ENCODE measurements around the gene DNAI1. TPM values are rescaled to one million over a fixed set of nuclear protein-coding genes. Genes with fewer than 3 reads are reported as not detected.

DNAI1 gene
- total RNA-seq, 6 experiments from 2014 or later: not detected

GRCh38 chr9:34568774-34569173, 110.2 kb downstream of the DNAI1 start:
- Histone ChIP-seq H3K4me1 (peaks cover 0 to 3% (median 1%) of the 10 kb centered on the region in 4 donors), H3K9me3 (no peaks in the 10 kb centered on the region), H3K4me3 (no peak overlapping the region), H3K36me3 (no peaks in the 10 kb centered on the region), H3K27me3 (no peaks in the 10 kb centered on the region), H3K27ac (no peak overlapping the region)
- TF ChIP-seq CTCF (IDR thresholded peaks at IDR 0.05) (no peak), POLR2A (IDR thresholded peaks at IDR 0.05) (no peak)
- no peak for ATAC-seq
- WGBS (ENCODE audit: insufficient coverage, low coverage, low lambda C conversion rate, missing lambda C conversion rate): 80% methylated on average over 1 of the region's 12 CpGs
- DNase-seq: no peak
- intact Hi-C loops (cut with DNase I): no loop called here

- Histone ChIP-seq H3K4me1 (peaks cover 0 to 3% (median 1%) of the 10 kb centered on the region in 4 donors), H3K27me3 (no peaks in the 10 kb centered on the region), H3K4me3 (no peak overlapping the region), H3K36me3 (no peaks in the 10 kb centered on the region), H3K9me3 (no peaks in the 10 kb centered on the region), H3K27ac (no peak overlapping the region)
- no peak for ATAC-seq
- TF ChIP-seq CTCF (IDR thresholded peaks at IDR 0.05) (no peak), POLR2A (IDR thresholded peaks at IDR 0.05) (no peak)
- no peak for DNase-seq
- WGBS (ENCODE audit: insufficient coverage, low coverage, low lambda C conversion rate, missing lambda C conversion rate): 77% methylated on average over 11 of the region's 11 CpGs
- intact Hi-C loops (cut with DNase I): no loop called here
These were observed 111.8 kb downstream of the DNAI1 start for GRCh38 chr9:34570376-34570775.

Small RNA genes lying within 50 kb of the gene (small RNA-seq; reads per million reads assigned to genes)
- gene RN7SKP24: 0 reads per million in 2 experiments

Other genes with a start within 250 kb of the DNAI1 start
- under 1 TPM; 0.14 to 0.74 (median 0.24) TPM for gene KIF24, start 129.5 kb upstream of the DNAI1 start, total RNA-seq
- gene NUDT2, start 129.2 kb upstream of the DNAI1 start, total RNA-seq: 10 to 100 TPM in 4 of 6 experiments, 1 to 10 TPM in 2; 4.9 to 13.7 (median 11.2) TPM
- 10 to 100 TPM; 27.1 to 73.6 (median 36.0) TPM for gene MYORG, start 81.9 kb upstream of the DNAI1 start, total RNA-seq
- 10 to 100 TPM in 1 of 6 experiments, 1 to 10 TPM in 5; 4.1 to 10.7 (median 5.3) TPM for gene FAM219A, start 235 bp upstream of the DNAI1 start, total RNA-seq
- gene ENHO, start 64.2 kb downstream of the DNAI1 start, total RNA-seq: 1 to 10 TPM; 1.5 to 2.7 (median 2.1) TPM
- gene CNTFR, start 130.9 kb downstream of the DNAI1 start, total RNA-seq: 10 to 100 TPM in 1 of 6 experiments, 1 to 10 TPM in 4, under 1 TPM in 1; 0.71 to 12.5 (median 3.4) TPM
- 10 to 100 TPM; 15.2 to 29.1 (median 25.0) TPM for gene RPP25L, start 153.3 kb downstream of the DNAI1 start, total RNA-seq
- 10 to 100 TPM; 26.4 to 36.8 (median 32.7) TPM for gene DCTN3, start 161.7 kb downstream of the DNAI1 start, total RNA-seq
- gene ARID3C, start 170.3 kb downstream of the DNAI1 start, total RNA-seq: 1 to 10 TPM; 1.7 to 6.7 (median 2.5) TPM
- gene SIGMAR1, start 179.0 kb downstream of the DNAI1 start, total RNA-seq: 100 to 1,000 TPM in 5 of 6 experiments, 10 to 100 TPM in 1; 69.3 to 237 (median 123) TPM
- 100 to 1,000 TPM in 4 of 6 experiments, 10 to 100 TPM in 2; 58.2 to 157 (median 117) TPM for gene GALT, start 187.9 kb downstream of the DNAI1 start, total RNA-seq
- gene IL11RA, start 193.4 kb downstream of the DNAI1 start, total RNA-seq: 10 to 100 TPM in 5 of 6 experiments, 1 to 10 TPM in 1; 9.7 to 21.5 (median 14.7) TPM
- gene CCL27, start 203.9 kb downstream of the DNAI1 start, total RNA-seq: not detected
- 1 to 10 TPM in 3 of 6 experiments, under 1 TPM in 3; 0.77 to 6.5 (median 1.1) TPM for gene CCL19, start 232.5 kb downstream of the DNAI1 start, total RNA-seq